Lower lobe of right lung (tissue), 2 donors: Measurements from ENCODE around the gene ZPBP. TPM values are rescaled to one million over a fixed set of nuclear protein-coding genes. Genes with fewer than 3 reads are reported as not detected.
"Not testable (repeated sequence)": the region's sequence is repeated elsewhere in the genome, so short reads cannot be mapped to it uniquely, and the experiment has no call there.

ENCODE experiments used
- ATAC-seq, 2 donors: fragments of 200-7000 bp; cut with Tn5 transposase; one replicate each; pipeline ENCODE4 v1.9.1; 2020 to 2022; ENCODE audit warnings: mild to moderate bottlenecking in 2 of 2, moderate library complexity in 2 of 2
- DNase-seq: peaks from one replicate; pipeline ENCODE4 v3.0.0-alpha.2; 2020
- H3K27ac ChIP-seq: fragments of 200-600 bp; one replicate; pipeline ENCODE4 v1.8.0; 2022
- H3K27me3 ChIP-seq: fragments of 200-600 bp; one replicate; pipeline ENCODE4 v1.8.0; 2022; ENCODE audit warnings: low read depth
- H3K36me3 ChIP-seq: fragments of 200-600 bp; one replicate; pipeline ENCODE4 v1.8.0; 2022; ENCODE audit warnings: mild to moderate bottlenecking
- H3K4me1 ChIP-seq: fragments of 200-600 bp; one replicate; pipeline ENCODE4 v1.8.0; 2022
- H3K4me3 ChIP-seq: fragments of 200-600 bp; one replicate; pipeline ENCODE4 v1.8.0; 2022; ENCODE audit warnings: mild to moderate bottlenecking
- H3K9me3 ChIP-seq: fragments of 200-600 bp; one replicate; pipeline ENCODE4 v1.8.0; 2022
- intact Hi-C: fragments of 100-400 bp; cut with DNase I; formaldehyde crosslinking; loops from one replicate; pipeline ENCODE4 v1.11.0; 2022
- total RNA-seq: library from RNA; stranded (reverse); fragmentation: NEBNext Ultra II Directional; extraction: Animal tissue kit (Norgen Biotek cat#: 25700); gene quantifications from one replicate; pipeline ENCODE4 v1.2.1, GENCODE V29; 2021
- TF ChIP-seq, protein P1 (sequence below): fragments of 200-600 bp; IDR thresholded peaks from one replicate; pipeline ENCODE4 v1.8.0; 2022; ENCODE audit warnings: antibody characterized with exemption, mild to moderate bottlenecking
- donor health status: DM: no; HTN: yes; CAD: no; lungs with severe emphysema.

Gene ZPBP
- total RNA-seq, 1 donor from 2014 or later = not detected

GRCh38 chr7:50047716-50048115 lies 45.3 kb downstream of the ZPBP start:
- H3K27me3 ChIP-seq = no peaks in the 10 kb centered on the region
- intact Hi-C loops = no loop called here
- H3K4me1 ChIP-seq = no peaks in the 10 kb centered on the region
- H3K9me3 ChIP-seq = no peaks in the 10 kb centered on the region
- H3K4me3 ChIP-seq = no peak overlapping the region
- no peak overlapping the region for H3K27ac ChIP-seq
- ATAC-seq = no peak
- DNase-seq = no peak
- no peaks in the 10 kb centered on the region for H3K36me3 ChIP-seq
- TF ChIP-seq, protein P1, sequence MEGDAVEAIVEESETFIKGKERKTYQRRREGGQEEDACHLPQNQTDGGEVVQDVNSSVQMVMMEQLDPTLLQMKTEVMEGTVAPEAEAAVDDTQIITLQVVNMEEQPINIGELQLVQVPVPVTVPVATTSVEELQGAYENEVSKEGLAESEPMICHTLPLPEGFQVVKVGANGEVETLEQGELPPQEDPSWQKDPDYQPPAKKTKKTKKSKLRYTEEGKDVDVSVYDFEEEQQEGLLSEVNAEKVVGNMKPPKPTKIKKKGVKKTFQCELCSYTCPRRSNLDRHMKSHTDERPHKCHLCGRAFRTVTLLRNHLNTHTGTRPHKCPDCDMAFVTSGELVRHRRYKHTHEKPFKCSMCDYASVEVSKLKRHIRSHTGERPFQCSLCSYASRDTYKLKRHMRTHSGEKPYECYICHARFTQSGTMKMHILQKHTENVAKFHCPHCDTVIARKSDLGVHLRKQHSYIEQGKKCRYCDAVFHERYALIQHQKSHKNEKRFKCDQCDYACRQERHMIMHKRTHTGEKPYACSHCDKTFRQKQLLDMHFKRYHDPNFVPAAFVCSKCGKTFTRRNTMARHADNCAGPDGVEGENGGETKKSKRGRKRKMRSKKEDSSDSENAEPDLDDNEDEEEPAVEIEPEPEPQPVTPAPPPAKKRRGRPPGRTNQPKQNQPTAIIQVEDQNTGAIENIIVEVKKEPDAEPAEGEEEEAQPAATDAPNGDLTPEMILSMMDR = no peak

- DNase-seq, intact Hi-C loops, H3K4me1 ChIP-seq, H3K9me3 ChIP-seq, H3K27me3 ChIP-seq, ATAC-seq, H3K27ac ChIP-seq, H3K4me3 ChIP-seq, H3K36me3 ChIP-seq: not testable (repeated sequence)
Observed at GRCh38 chr7:50041165-50041564, 51.9 kb downstream of the ZPBP start.

- H3K36me3 ChIP-seq = no peaks in the 10 kb centered on the region
- TF ChIP-seq, protein P1 = no peak
- no peak for ATAC-seq
- no peaks in the 10 kb centered on the region for H3K4me1 ChIP-seq
- no peak overlapping the region for H3K27ac ChIP-seq
- H3K27me3 ChIP-seq = no peaks in the 10 kb centered on the region
- DNase-seq = no peak
- no peak overlapping the region for H3K4me3 ChIP-seq
- intact Hi-C loops = no loop called here
- H3K9me3 ChIP-seq = no peaks in the 10 kb centered on the region
Observed at GRCh38 chr7:50037086-50037485, 56.0 kb downstream of the ZPBP start.

GRCh38 chr7:50022991-50023390 lies 70.1 kb downstream of the ZPBP start:
- intact Hi-C loops = no loop called here
- TF ChIP-seq, protein P1 = no peak
- Histone ChIP-seq H3K4me3 (no peak overlapping the region), H3K27me3 (no peaks in the 10 kb centered on the region), H3K9me3 (no peaks in the 10 kb centered on the region), H3K27ac (no peak overlapping the region), H3K36me3 (no peaks in the 10 kb centered on the region), H3K4me1 (no peaks in the 10 kb centered on the region)
- ATAC-seq (no peak), DNase-seq (no peak)

GRCh38 chr7:50022451-50022850 lies 70.6 kb downstream of the ZPBP start:
- no peaks in the 10 kb centered on the region for H3K27me3 ChIP-seq
- no peak for ATAC-seq
- no peak overlapping the region for H3K27ac ChIP-seq
- H3K4me1 ChIP-seq = no peaks in the 10 kb centered on the region
- H3K9me3 ChIP-seq = no peaks in the 10 kb centered on the region
- H3K4me3 ChIP-seq = no peak overlapping the region
- intact Hi-C loops = no loop called here
- no peaks in the 10 kb centered on the region for H3K36me3 ChIP-seq
- DNase-seq = no peak
- TF ChIP-seq, protein P1 = no peak

DNA sequence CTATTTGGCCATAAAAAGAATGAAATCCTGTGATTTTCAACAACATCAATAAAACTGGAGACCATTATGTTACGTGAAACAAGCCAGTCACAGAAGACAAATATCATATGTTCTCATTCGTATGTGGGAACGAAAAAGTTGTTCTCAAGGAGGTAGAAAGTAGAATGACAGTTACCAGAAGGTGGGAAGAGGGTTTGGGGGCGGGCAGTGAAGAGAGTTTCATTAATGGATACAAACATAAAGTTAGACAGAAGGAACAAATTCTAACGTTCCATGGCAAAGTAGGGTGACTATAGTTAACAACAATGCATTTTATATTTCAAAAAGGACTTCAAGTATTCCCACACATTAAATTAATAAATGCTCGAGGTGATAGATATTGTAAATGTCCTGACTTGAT lies 97.4 kb downstream of the ZPBP start:
- H3K9me3 ChIP-seq = no peaks in the 10 kb centered on the region
- no peaks in the 10 kb centered on the region for H3K36me3 ChIP-seq
- ATAC-seq (no peak), DNase-seq (no peak)
- no peaks in the 10 kb centered on the region for H3K27me3 ChIP-seq
- intact Hi-C loops = no loop called here
- TF ChIP-seq, protein P1 = no peak
- no peaks in the 10 kb centered on the region for H3K4me1 ChIP-seq
- no peak overlapping the region for H3K27ac ChIP-seq
- no peak overlapping the region for H3K4me3 ChIP-seq
